Loucy (cell line): Measurements from ENCODE around the gene GALM.

ENCODE experiments used
- CTCF ChIP-seq: fragments of 200-600 bp; sonication (generic); conservative IDR thresholded peaks from 2 replicates; pipeline ENCODE4 v1.5.1; 2014; ENCODE audit warnings: mild to moderate bottlenecking, antibody characterized with exemption, low read length
- EZH2phosphoT487 ChIP-seq: fragments of 200-600 bp; IDR thresholded peaks from 2 replicates; pipeline ENCODE4 v1.6.1; 2018; ENCODE audit warnings: antibody characterized with exemption, mild to moderate bottlenecking, moderate library complexity, borderline replicate concordance

GRCh38 chr2:38671946-38672345 is 6.0 kb downstream of the GALM start:
- TF ChIP-seq CTCF (no peak), EZH2phosphoT487 (no peak)
